ENCODE data around the gene TSPAN15.

- TF ChIP-seq CTCF (IDR thresholded peaks at IDR 0.05), result no peak
- TF ChIP-seq POLR2A (IDR thresholded peaks at IDR 0.05), result no peak
Observed at GRCh38 chr10:69425041-69425440, 26.2 kb upstream of the TSPAN15 start.

All from testis (tissue), 2 donors.